Sigmoid colon (tissue), 4 donors: Measurements from ENCODE around the gene GPA33.
"Not testable (repeated sequence)": the region's sequence is repeated elsewhere in the genome, so short reads cannot be mapped to it uniquely, and the experiment has no call there.

Experiments used
- CTCF ChIP-seq, 4 experiments: fragments of 450-650 bp in 3 of 4; fragments of 200-600 bp in 1 of 4; IDR thresholded peaks; one replicate each; pipeline ENCODE4 v1.5.1; 2016 to 2019; ENCODE audit warnings: antibody characterized with exemption in 4 of 4, mild to moderate bottlenecking in 3 of 4, moderate library complexity in 2 of 4
- POLR2AphosphoS5 ChIP-seq, 4 donors: sonication (generic); formaldehyde crosslinking; IDR thresholded peaks; one replicate each; pipeline ENCODE4 v1.6.1; 2017; ENCODE audit warnings: antibody characterized with exemption in 4 of 4

GRCh38 chr1:167029553-167029952 lies 60.6 kb downstream of the GPA33 start:
- TF ChIP-seq POLR2AphosphoS5, CTCF (IDR thresholded peaks at IDR 0.05): not testable (repeated sequence)
